Measurements from ENCODE around the gene BPGM.

Gene BPGM

GRCh38 chr7:134724606-134725005 lies 78.0 kb downstream of the BPGM start:
- no peak for DNase-seq (ENCODE audit: low read depth)

GRCh38 chr7:134726581-134726980 lies 79.9 kb downstream of the BPGM start:
- no peak for TF ChIP-seq CTCF (conservative IDR thresholded peaks at IDR 0.05; ENCODE audit: low read depth, low read length)
- H3K4me3 ChIP-seq (ENCODE audit: low read length), result no peak overlapping the region
- no peak for DNase-seq (ENCODE audit: low read depth)

More at GRCh38 chr7:134724606-134725005, 78.0 kb downstream of the BPGM start:
- TF ChIP-seq CTCF (conservative IDR thresholded peaks at IDR 0.05; ENCODE audit: low read depth, low read length), result peak; percentile 64
- H3K4me3 ChIP-seq (ENCODE audit: low read length), result no peak overlapping the region

DNA sequence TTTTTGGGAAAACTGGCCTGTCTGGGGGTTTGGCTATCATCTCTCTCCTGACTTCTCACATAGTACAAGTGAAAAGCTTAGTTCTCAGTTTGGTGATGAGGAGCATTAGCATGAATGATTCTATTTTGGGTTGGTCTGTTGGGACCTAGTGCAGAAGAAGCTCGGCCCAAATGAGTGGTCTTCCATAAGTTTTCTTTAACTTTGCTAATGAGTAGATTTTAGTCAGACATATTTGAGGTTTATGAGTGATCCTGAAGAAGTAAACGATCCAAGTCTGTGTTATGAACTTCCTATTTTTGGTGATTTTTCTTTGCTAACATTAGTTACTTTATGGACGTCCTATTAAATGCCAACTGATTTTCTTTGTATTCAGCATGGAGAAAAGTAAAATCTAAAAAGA lies 81.1 kb downstream of the BPGM start:
- no peak for DNase-seq (ENCODE audit: low read depth)
- TF ChIP-seq CTCF (conservative IDR thresholded peaks at IDR 0.05; ENCODE audit: low read depth, low read length), result no peak
- no peak overlapping the region for H3K4me3 ChIP-seq (ENCODE audit: low read length)

Data from retinal pigment epithelial cell (primary cell).